Glutamatergic neuron (in vitro differentiated cells): ENCODE results near the gene NOL7. TPM values are rescaled to one million over a fixed set of nuclear protein-coding genes. Genes with fewer than 3 reads are reported as not detected.

Source experiments
- DNase-seq: peaks from one replicate; pipeline ENCODE4 v3.0.0; 2022
- H3K27ac Mint-ChIP-seq: one replicate; pipeline ENCODE4 v1.8.0; 2020; ENCODE audit warnings: mild to moderate bottlenecking, mixed read lengths, inconsistent platforms; ENCODE audit not compliant: unreplicated experiment
- H3K27me3 Mint-ChIP-seq: one replicate; pipeline ENCODE4 v1.8.0; 2020; ENCODE audit warnings: mild to moderate bottlenecking, moderate library complexity, mixed read lengths, inconsistent platforms; ENCODE audit not compliant: unreplicated experiment
- H3K36me3 Mint-ChIP-seq: one replicate; pipeline ENCODE4 v1.8.0; 2020; ENCODE audit warnings: mild to moderate bottlenecking, mixed read lengths, inconsistent platforms; ENCODE audit not compliant: unreplicated experiment
- H3K4me1 Mint-ChIP-seq: one replicate; pipeline ENCODE4 v1.8.0; 2020; ENCODE audit warnings: mild to moderate bottlenecking, low read depth, mixed read lengths, inconsistent platforms; ENCODE audit not compliant: unreplicated experiment
- H3K4me3 Mint-ChIP-seq: one replicate; pipeline ENCODE4 v1.8.0; 2020; ENCODE audit warnings: mild to moderate bottlenecking, mixed read lengths, inconsistent platforms; ENCODE audit not compliant: unreplicated experiment
- H3K9me3 Mint-ChIP-seq: one replicate; pipeline ENCODE4 v1.8.0; 2020; ENCODE audit warnings: mild to moderate bottlenecking, moderate library complexity, mixed read lengths, inconsistent platforms; ENCODE audit not compliant: unreplicated experiment
- total RNA-seq: library from RNA; stranded (reverse); fragmentation: NEBNext Ultra II Directional; extraction: Animal tissue kit (Norgen Biotek cat#: 25700); gene quantifications from one replicate; pipeline ENCODE4 v1.2.1, GENCODE V29; 2021; ENCODE audit not compliant: unreplicated experiment
- TF ChIP-seq, protein P1 (sequence below): fragments of 200-600 bp; sonication (generic); IDR thresholded peaks from one replicate; pipeline ENCODE4 v1.5.0; 2021; ENCODE audit not compliant: partially characterized antibody, unreplicated experiment

NOL7 gene
- total RNA-seq, 1 donor from 2014 or later: 28.0 TPM

DNA sequence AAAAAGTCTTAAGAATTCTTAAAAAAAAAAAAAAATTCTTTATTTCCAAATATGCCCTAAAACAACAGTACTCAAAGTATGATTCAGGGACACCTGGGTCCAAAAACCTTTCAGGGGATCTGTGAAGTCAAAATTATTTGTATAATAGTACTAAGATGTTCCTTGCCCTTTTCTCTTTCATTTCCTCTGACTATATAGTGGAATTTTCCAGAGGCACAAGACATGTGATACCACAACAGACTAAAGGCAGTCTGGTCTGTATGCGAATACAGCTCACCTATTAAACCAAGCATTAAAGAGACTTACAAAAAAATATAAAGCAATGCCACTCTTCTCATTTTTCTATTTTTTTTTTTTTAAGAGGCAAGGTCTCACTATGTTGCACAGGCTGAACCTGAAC, 15.4 kb downstream of the NOL7 start:
- Mint-ChIP-seq H3K4me1 (no peaks in the 10 kb centered on the region), H3K36me3 (no peaks in the 10 kb centered on the region), H3K4me3 (no peak overlapping the region), H3K9me3 (no peaks in the 10 kb centered on the region), H3K27me3 (no peaks in the 10 kb centered on the region), H3K27ac (no peak overlapping the region)
- TF ChIP-seq, protein P1, sequence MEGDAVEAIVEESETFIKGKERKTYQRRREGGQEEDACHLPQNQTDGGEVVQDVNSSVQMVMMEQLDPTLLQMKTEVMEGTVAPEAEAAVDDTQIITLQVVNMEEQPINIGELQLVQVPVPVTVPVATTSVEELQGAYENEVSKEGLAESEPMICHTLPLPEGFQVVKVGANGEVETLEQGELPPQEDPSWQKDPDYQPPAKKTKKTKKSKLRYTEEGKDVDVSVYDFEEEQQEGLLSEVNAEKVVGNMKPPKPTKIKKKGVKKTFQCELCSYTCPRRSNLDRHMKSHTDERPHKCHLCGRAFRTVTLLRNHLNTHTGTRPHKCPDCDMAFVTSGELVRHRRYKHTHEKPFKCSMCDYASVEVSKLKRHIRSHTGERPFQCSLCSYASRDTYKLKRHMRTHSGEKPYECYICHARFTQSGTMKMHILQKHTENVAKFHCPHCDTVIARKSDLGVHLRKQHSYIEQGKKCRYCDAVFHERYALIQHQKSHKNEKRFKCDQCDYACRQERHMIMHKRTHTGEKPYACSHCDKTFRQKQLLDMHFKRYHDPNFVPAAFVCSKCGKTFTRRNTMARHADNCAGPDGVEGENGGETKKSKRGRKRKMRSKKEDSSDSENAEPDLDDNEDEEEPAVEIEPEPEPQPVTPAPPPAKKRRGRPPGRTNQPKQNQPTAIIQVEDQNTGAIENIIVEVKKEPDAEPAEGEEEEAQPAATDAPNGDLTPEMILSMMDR: no peak
- no peak for DNase-seq

GRCh38 chr6:13633343-13633742, 18.2 kb downstream of the NOL7 start:
- H3K27ac Mint-ChIP-seq: no peak overlapping the region
- H3K36me3 Mint-ChIP-seq: no peaks in the 10 kb centered on the region
- no peaks in the 10 kb centered on the region for H3K4me1 Mint-ChIP-seq
- H3K27me3 Mint-ChIP-seq: peaks cover 1% of the 10 kb centered on the region
- TF ChIP-seq, protein P1: no peak
- no peak for DNase-seq
- no peaks in the 10 kb centered on the region for H3K9me3 Mint-ChIP-seq
- no peak overlapping the region for H3K4me3 Mint-ChIP-seq

DNA sequence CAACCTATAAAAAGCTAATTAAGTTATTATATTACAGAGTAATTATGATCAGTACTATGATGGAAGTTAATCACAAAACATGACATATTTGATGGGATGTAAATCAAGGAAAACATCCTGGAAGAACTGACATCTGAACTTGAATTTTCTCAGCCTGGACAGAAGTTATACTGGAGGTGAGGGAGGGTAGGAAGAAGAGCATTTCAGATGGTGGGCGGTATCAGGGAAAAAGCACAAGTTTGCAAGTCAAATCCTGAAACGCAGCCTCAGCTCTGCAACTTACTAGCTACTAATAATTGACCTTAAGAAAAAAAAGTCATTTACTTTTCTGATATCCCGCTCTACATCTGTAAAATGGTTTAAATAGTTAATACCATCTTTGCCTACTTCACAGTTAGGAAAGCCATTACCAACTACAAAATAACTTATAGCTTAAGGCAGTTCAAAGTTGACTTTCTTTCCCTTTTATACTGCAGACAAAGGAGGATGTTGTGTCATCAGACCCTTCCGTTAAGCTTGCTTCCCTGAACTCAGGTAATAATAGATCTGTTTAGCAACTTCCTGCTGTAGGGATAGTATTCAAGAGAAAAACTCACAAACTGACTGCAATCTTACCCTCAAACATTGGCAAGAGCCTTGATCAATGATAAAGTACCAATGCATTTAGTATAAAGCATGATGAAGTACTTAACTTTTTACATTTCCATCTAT, 21.0 kb downstream of the NOL7 start:
- Mint-ChIP-seq H3K4me3 (no peak overlapping the region), H3K27me3 (peaks cover 1% of the 10 kb centered on the region), H3K9me3 (no peaks in the 10 kb centered on the region), H3K4me1 (no peaks in the 10 kb centered on the region), H3K27ac (no peak overlapping the region), H3K36me3 (no peaks in the 10 kb centered on the region)
- DNase-seq: no peak
- TF ChIP-seq, protein P1: no peak

- Mint-ChIP-seq H3K4me1 (no peaks in the 10 kb centered on the region), H3K9me3 (no peaks in the 10 kb centered on the region), H3K36me3 (no peaks in the 10 kb centered on the region), H3K4me3 (no peak overlapping the region), H3K27me3 (peaks cover 1% of the 10 kb centered on the region), H3K27ac (no peak overlapping the region)
- TF ChIP-seq, protein P1: no peak
- no peak for DNase-seq
Measured at GRCh38 chr6:13638014-13638413, 22.9 kb downstream of the NOL7 start.

DNA sequence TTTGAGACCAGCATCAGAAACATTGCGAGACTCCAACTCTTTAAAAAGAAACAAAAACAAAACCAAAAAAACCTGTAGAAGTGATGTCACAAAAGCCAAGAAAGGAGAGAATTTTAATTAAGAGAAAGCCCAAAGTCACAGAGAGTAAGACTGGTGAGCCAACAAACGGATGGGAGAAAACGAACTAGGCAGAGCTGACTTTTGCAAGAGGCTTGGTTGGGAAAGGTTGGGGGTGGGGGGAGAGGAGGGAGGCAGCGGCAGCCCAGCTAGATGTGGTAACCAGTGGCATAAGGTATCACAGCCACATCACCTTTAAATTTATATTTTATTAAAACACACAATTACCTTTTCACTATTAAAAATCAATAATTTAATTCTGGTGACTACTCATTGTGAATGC, 23.5 kb downstream of the NOL7 start:
- H3K27me3 Mint-ChIP-seq: peaks cover 1% of the 10 kb centered on the region
- no peak overlapping the region for H3K27ac Mint-ChIP-seq
- no peak overlapping the region for H3K4me3 Mint-ChIP-seq
- no peak for DNase-seq
- H3K9me3 Mint-ChIP-seq: no peaks in the 10 kb centered on the region
- TF ChIP-seq, protein P1: no peak
- H3K4me1 Mint-ChIP-seq: no peaks in the 10 kb centered on the region
- no peaks in the 10 kb centered on the region for H3K36me3 Mint-ChIP-seq
